ENCODE data around the gene PLCB4. TPM values are rescaled to one million over a fixed set of nuclear protein-coding genes. Genes with fewer than 3 reads are reported as not detected.

PLCB4 gene
- polyA plus RNA-seq, 1 of the 3 experiments (the other 2 are of a cell fraction), result 5.5 TPM

DNA sequence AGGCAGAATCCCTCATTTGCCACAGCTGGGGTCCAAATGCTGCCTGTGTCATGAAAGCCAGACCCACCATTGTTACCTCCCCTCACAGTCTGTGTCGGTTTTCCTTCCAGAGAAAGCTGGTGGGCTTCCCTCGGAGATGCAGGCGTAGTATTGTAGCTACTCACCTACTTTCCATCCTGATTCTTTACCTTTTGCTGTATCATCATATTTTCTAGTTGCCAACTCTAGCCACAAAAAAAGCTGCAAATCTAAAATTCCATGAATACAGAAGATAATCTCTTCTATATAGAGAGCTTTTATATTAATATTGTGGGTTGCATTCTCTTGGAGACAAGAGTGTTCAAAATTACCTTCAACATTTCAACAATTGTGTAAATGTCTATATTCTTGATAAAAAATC is 347.5 kb downstream of the PLCB4 start:
- ChIA-PET POLR2A (no interaction called here), CTCF (interaction anchor here (0.9 to 6.9 kb wide), 3 partner anchors 8 to 201 kb away, joined by 3 to 38 read pairs (median 4); no protein-coding TSS in a partner anchor)
- 93% methylated on average over 3 of the region's 3 CpGs for WGBS (ENCODE audit: low lambda C conversion rate)
- H3K9ac ChIP-seq, result no peak overlapping the region
- no peaks in the 10 kb centered on the region for H4K20me1 ChIP-seq (ENCODE audit: insufficient read depth)
- TF ChIP-seq RAD21 (IDR thresholded peaks at IDR 0.05; ENCODE audit: low read length) (no peak), CHD2 (IDR thresholded peaks at IDR 0.05; ENCODE audit: low read length, partially characterized antibody) (no peak), FOXM1 (IDR thresholded peaks at IDR 0.05; ENCODE audit: low read depth) (no peak), MXI1 (IDR thresholded peaks at IDR 0.05; ENCODE audit: low read depth, low read length) (no peak), SMC3 (IDR thresholded peaks at IDR 0.05; ENCODE audit: low read depth, low read length) (no peak)
- TF ChIP-seq, protein P1, sequence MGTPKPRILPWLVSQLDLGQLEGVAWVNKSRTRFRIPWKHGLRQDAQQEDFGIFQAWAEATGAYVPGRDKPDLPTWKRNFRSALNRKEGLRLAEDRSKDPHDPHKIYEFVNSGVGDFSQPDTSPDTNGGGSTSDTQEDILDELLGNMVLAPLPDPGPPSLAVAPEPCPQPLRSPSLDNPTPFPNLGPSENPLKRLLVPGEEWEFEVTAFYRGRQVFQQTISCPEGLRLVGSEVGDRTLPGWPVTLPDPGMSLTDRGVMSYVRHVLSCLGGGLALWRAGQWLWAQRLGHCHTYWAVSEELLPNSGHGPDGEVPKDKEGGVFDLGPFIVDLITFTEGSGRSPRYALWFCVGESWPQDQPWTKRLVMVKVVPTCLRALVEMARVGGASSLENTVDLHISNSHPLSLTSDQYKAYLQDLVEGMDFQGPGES (IDR thresholded peaks at IDR 0.05; ENCODE audit: low read depth, low read length), result no peak
- H3K79me2 ChIP-seq (ENCODE audit: insufficient read depth), result no peaks in the 10 kb centered on the region
- no peaks in the 10 kb centered on the region for H3K9me3 ChIP-seq
- H3K4me2 ChIP-seq, result no peak overlapping the region
- H3K36me3 ChIP-seq (replicated peaks in 1 of 2; ENCODE audit: control insufficient read depth in 1 of 2, insufficient read depth in 2 of 2, low read length in 1 of 2), result peaks cover 6 to 15% of the 10 kb centered on the region in 2 experiments
- no peaks in the 10 kb centered on the region for H3K9me2 ChIP-seq
- H3F3A ChIP-seq (replicated peaks; ENCODE audit: insufficient read depth), result no peaks in the 10 kb centered on the region
- H3K27ac ChIP-seq (ENCODE audit: low read depth in 2 of 2, low read length in 1 of 2), result no peak overlapping the region
- no peaks in the 10 kb centered on the region for H3K27me3 ChIP-seq (ENCODE audit: insufficient read depth)
- no peaks in the 10 kb centered on the region for H3K4me1 ChIP-seq (ENCODE audit: control insufficient read depth in 1 of 2, insufficient read depth in 2 of 2, low read depth in 1 of 2, low read length in 1 of 2)
- no peak overlapping the region for H2AFZ ChIP-seq (ENCODE audit: low read depth)
- H3K4me3 ChIP-seq (ENCODE audit: low read depth in 2 of 2, low read length in 1 of 2), result no peak overlapping the region
- DNase-seq, result no peak

DNA sequence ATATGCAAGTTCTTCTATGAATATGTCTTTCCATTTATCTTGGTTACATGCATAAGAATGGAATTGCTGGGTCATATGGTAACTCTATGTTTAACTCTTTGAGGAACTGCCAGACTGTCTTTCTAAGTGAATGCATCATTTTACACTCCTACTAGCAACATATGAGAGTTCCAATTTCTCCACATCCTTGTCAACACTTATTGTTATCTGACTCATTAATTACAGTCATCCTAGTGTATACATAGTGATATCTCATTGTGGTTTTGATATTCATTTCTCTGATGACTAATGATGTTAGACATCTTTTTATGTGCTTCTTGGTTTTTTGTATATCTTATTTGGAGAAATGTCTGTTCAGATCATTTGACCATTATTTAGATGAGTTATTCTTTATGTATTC is 348.8 kb downstream of the PLCB4 start:
- Histone ChIP-seq H3K27ac (ENCODE audit: low read depth in 2 of 2, low read length in 1 of 2) (no peak overlapping the region), H3K9me2 (no peaks in the 10 kb centered on the region), H3K4me2 (no peak overlapping the region), H3K4me3 (ENCODE audit: low read depth in 2 of 2, low read length in 1 of 2) (no peak overlapping the region), H3K4me1 (ENCODE audit: control insufficient read depth in 1 of 2, insufficient read depth in 2 of 2, low read depth in 1 of 2, low read length in 1 of 2) (no peaks in the 10 kb centered on the region), H4K20me1 (ENCODE audit: insufficient read depth) (no peaks in the 10 kb centered on the region), H2AFZ (ENCODE audit: low read depth) (no peak overlapping the region), H3K27me3 (ENCODE audit: insufficient read depth) (no peaks in the 10 kb centered on the region), H3K9ac (no peak overlapping the region), H3K79me2 (ENCODE audit: insufficient read depth) (no peaks in the 10 kb centered on the region), H3K9me3 (no peaks in the 10 kb centered on the region), H3K36me3 (replicated peaks in 1 of 2; ENCODE audit: control insufficient read depth in 1 of 2, insufficient read depth in 2 of 2, low read length in 1 of 2) (peaks cover 15% of the 10 kb centered on the region in 2 experiments), H3F3A (replicated peaks; ENCODE audit: insufficient read depth) (no peaks in the 10 kb centered on the region)
- CTCF ChIA-PET, result interaction anchor here (6.9 to 8.9 kb wide), 2 partner anchors 9 to 192 kb away, joined by 38 to 84 read pairs; no protein-coding TSS in a partner anchor
- no peak for DNase-seq
- POLR2A ChIA-PET, result no interaction called here
- TF ChIP-seq, protein P2, sequence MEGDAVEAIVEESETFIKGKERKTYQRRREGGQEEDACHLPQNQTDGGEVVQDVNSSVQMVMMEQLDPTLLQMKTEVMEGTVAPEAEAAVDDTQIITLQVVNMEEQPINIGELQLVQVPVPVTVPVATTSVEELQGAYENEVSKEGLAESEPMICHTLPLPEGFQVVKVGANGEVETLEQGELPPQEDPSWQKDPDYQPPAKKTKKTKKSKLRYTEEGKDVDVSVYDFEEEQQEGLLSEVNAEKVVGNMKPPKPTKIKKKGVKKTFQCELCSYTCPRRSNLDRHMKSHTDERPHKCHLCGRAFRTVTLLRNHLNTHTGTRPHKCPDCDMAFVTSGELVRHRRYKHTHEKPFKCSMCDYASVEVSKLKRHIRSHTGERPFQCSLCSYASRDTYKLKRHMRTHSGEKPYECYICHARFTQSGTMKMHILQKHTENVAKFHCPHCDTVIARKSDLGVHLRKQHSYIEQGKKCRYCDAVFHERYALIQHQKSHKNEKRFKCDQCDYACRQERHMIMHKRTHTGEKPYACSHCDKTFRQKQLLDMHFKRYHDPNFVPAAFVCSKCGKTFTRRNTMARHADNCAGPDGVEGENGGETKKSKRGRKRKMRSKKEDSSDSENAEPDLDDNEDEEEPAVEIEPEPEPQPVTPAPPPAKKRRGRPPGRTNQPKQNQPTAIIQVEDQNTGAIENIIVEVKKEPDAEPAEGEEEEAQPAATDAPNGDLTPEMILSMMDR (IDR thresholded peaks at IDR 0.05), result no peak
- TF ChIP-seq EP300 (IDR thresholded peaks at IDR 0.05; ENCODE audit: borderline replicate concordance in 1 of 2, low read depth in 1 of 2, low read length in 1 of 2) (no peak), JUND (IDR thresholded peaks at IDR 0.05) (0 out of 2 replicates have a peak, but pooled peaks have one; percentile 28), TCF12 (IDR thresholded peaks at IDR 0.05) (peak; percentile 41), NFIC (IDR thresholded peaks at IDR 0.05; ENCODE audit: borderline replicate concordance) (peak; percentile 30; the same call in 1 of the 2 replicates), FOSL2 (IDR thresholded peaks at IDR 0.05; ENCODE audit: borderline replicate concordance, low read depth) (peak; percentile 45; the same call in 1 of the 2 replicates), EZH2phosphoT487 (IDR thresholded peaks at IDR 0.05; ENCODE audit: borderline replicate concordance, low read depth) (no peak)
- TF ChIP-seq, protein P3, sequence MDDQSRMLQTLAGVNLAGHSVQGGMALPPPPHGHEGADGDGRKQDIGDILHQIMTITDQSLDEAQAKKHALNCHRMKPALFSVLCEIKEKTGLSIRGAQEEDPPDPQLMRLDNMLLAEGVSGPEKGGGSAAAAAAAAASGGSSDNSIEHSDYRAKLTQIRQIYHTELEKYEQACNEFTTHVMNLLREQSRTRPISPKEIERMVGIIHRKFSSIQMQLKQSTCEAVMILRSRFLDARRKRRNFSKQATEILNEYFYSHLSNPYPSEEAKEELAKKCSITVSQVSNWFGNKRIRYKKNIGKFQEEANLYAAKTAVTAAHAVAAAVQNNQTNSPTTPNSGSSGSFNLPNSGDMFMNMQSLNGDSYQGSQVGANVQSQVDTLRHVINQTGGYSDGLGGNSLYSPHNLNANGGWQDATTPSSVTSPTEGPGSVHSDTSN (IDR thresholded peaks at IDR 0.05), result peak; percentile 50; the same call in 1 of the 2 replicates

All from SK-N-SH (cell line).